Endothelial cell of umbilical vein (primary cell): ENCODE results near the gene CHKB. TPM values are rescaled to one million over a fixed set of nuclear protein-coding genes. Genes with fewer than 3 reads are reported as not detected.

Source experiments
- BruUV-seq: library from RNA; stranded (reverse); fragments of 400-500 nt; replicated peaks from 2 replicates; lab custom pipeline; 2021; lab: Mats Ljungman, UMichigan
- CTCF ChIA-PET: fragments of 300-600, 350-600 bp; sonication (Branson Sonifier 250); formaldehyde crosslinking; loops from one replicate; lab custom pipeline; 2021; ENCODE audit warnings: antibody characterized with exemption, inconsistent platforms; lab: Charles Lee
- POLR2A ChIA-PET: fragments of 300-600, 350-600 bp; sonication (Branson Sonifier 250); formaldehyde crosslinking; loops from one replicate; lab custom pipeline; 2021; ENCODE audit warnings: antibody characterized with exemption, inconsistent platforms; lab: Charles Lee
- DNase-seq: peaks from one replicate; pipeline ENCODE4 v3.0.0-alpha.2; 2011; ENCODE audit warnings: low read depth, low spot score
- FAIRE-seq: peaks from 2 replicates; lab custom pipeline; 2011; peaks lifted over from hg19 to GRCh38; lab: Jason Lieb, UNC
- H2AFZ ChIP-seq: 2 replicates; pipeline ENCODE4 v1.6.0; 2012; ENCODE audit warnings: low read depth, low read length, control low read depth, inconsistent platforms
- H3K27ac ChIP-seq: 2 replicates; pipeline ENCODE4 v1.5.1; 2011; ENCODE audit warnings: low read depth, mild to moderate bottlenecking, control low read depth, low read length, moderate library complexity; ENCODE audit not compliant: insufficient read depth
- H3K27me3 ChIP-seq, 2 experiments: 2 replicates each; pipeline versions ENCODE4 v1.6.0 to v1.6.1; 2011; ENCODE audit warnings: low read length in 2 of 2, mixed read lengths in 1 of 2; ENCODE audit not compliant: control insufficient read depth in 2 of 2, insufficient read depth in 2 of 2
- H3K36me3 ChIP-seq, 2 experiments: 2 replicates in 1 of 2; 3 replicates in 1 of 2; pipeline ENCODE4 v1.5.1; 2011; ENCODE audit warnings: low read length in 2 of 2, mild to moderate bottlenecking in 1 of 2, moderate library complexity in 1 of 2; ENCODE audit not compliant: control insufficient read depth in 2 of 2, insufficient read depth in 2 of 2; ENCODE audit errors: extremely low read depth in 1 of 2
- H3K4me1 ChIP-seq: 3 replicates; pipeline ENCODE4 v1.5.1; 2011; ENCODE audit warnings: mild to moderate bottlenecking, low read length; ENCODE audit not compliant: control insufficient read depth, insufficient read depth; ENCODE audit errors: extremely low read depth
- H3K4me2 ChIP-seq: 2 replicates; pipeline ENCODE4 v1.6.1; 2011; ENCODE audit warnings: low read length, control low read depth, mixed read lengths; ENCODE audit not compliant: insufficient read depth
- H3K4me3 ChIP-seq, 3 experiments: fragments of 200-600 bp in 1 of 3; sonication (generic), shearing (Covaris generic) in 1 of 3; replicated peaks in 1 of 3; 2 replicates each; pipeline ENCODE4 v1.5.1; 2011 to 2016; ENCODE audit warnings: control low read depth in 3 of 3, low read length in 3 of 3, mild to moderate bottlenecking in 2 of 3, inconsistent platforms in 1 of 3, low read depth in 1 of 3, moderate library complexity in 1 of 3; ENCODE audit not compliant: insufficient read depth in 1 of 3
- H3K79me2 ChIP-seq: 2 replicates; pipeline ENCODE4 v1.6.0; 2012; ENCODE audit warnings: low read length, inconsistent platforms; ENCODE audit not compliant: control insufficient read depth, insufficient read depth
- H3K9ac ChIP-seq: replicated peaks from 2 replicates; pipeline ENCODE3; 2011; ENCODE audit warnings: low read length, control low read depth; ENCODE audit not compliant: insufficient read depth; ENCODE audit errors: extremely low read depth
- H3K9me1 ChIP-seq: replicated peaks from 3 replicates; pipeline ENCODE4 v1.6.0; 2011; ENCODE audit warnings: mild to moderate bottlenecking, low read length; ENCODE audit not compliant: control insufficient read depth, insufficient read depth; ENCODE audit errors: extremely low read depth
- H3K9me3 ChIP-seq: replicated peaks from 2 replicates; pipeline ENCODE4 v1.5.1; 2012; ENCODE audit warnings: low read length, inconsistent platforms; ENCODE audit not compliant: control insufficient read depth, insufficient read depth
- H4K20me1 ChIP-seq: replicated peaks from 2 replicates; pipeline ENCODE3; 2011; ENCODE audit warnings: mild to moderate bottlenecking, low read length; ENCODE audit not compliant: control insufficient read depth, insufficient read depth; ENCODE audit errors: extremely low read depth
- CTCF ChIP-seq, 2 donors: IDR thresholded peaks; 1 replicate in 1 of 2; 2 replicates in 1 of 2; pipeline ENCODE4 v1.5.1; 2011; ENCODE audit warnings: low read length in 2 of 2, mild to moderate bottlenecking in 2 of 2, moderate library complexity in 2 of 2, control low read depth in 1 of 2, inconsistent platforms in 1 of 2, low read depth in 1 of 2; ENCODE audit not compliant: insufficient read depth in 1 of 2; ENCODE audit errors: extremely low read depth in 1 of 2
- EZH2 ChIP-seq: IDR thresholded peaks from 2 replicates; pipeline ENCODE4 v1.6.1; 2012; ENCODE audit warnings: borderline replicate concordance, low read depth, mild to moderate bottlenecking, moderate library complexity, low read length, inconsistent platforms; ENCODE audit not compliant: severe bottlenecking
- GATA2 ChIP-seq: IDR thresholded peaks from 2 replicates; pipeline ENCODE4 v1.7.0; 2011; ENCODE audit warnings: low read depth, mild to moderate bottlenecking, moderate library complexity, mixed read lengths, low read length; ENCODE audit not compliant: insufficient read length, insufficient read depth
- JUN ChIP-seq: IDR thresholded peaks from 2 replicates; pipeline ENCODE4 v1.6.1; 2011; ENCODE audit warnings: borderline replicate concordance, low read depth; ENCODE audit not compliant: insufficient read length, insufficient read depth
- POLR2A ChIP-seq: IDR thresholded peaks from 2 replicates; pipeline ENCODE4 v1.6.1; 2012; ENCODE audit warnings: low read depth, mild to moderate bottlenecking, control low read depth, low read length
- POLR2AphosphoS5 ChIP-seq: IDR thresholded peaks from 2 replicates; pipeline ENCODE4 v1.6.1; 2012; ENCODE audit warnings: low read depth, mild to moderate bottlenecking, control low read depth, low read length, moderate library complexity; ENCODE audit not compliant: insufficient read depth
- dilution Hi-C: fragments of 300-500 bp; cut with MboI; formaldehyde crosslinking; loops from one replicate; pipeline ENCODE4 v1.15.0; 2019; ENCODE audit warnings: low sequenced_read_pairs; ENCODE audit not compliant: extremely low pct_ligation_motif_present
- intact Hi-C: fragments of 100-400 bp; cut with micrococcal nuclease; formaldehyde crosslinking; loops from one replicate; pipeline ENCODE4 v1.10.0; 2022
- polyA plus RNA-seq, 4 experiments: library from polyadenylated mRNA; depleted of rRNA in 3 of 4; stranded (reverse) in 3 of 4; unstranded in 1 of 4; fragments of >200 nt; gene quantifications; 2 replicates each; pipeline versions ENCODE4 v1.2.1 to v1.2.3, GENCODE V29; 2011 to 2012; ENCODE audit warnings: missing spikeins in 1 of 4
- total RNA-seq: library from RNA; stranded (reverse); gene quantifications from 2 replicates; pipeline ENCODE4 v1.2.3, GENCODE V29; 2021
- TF ChIP-seq, protein P1 (sequence below): IDR thresholded peaks from 2 replicates; pipeline ENCODE4 v1.6.1; 2011; ENCODE audit not compliant: insufficient read depth, insufficient read length

CHKB gene
- total and polyA plus RNA-seq, 2 donors (not counting 3 experiments of a cell fraction or from before 2014, with no cell fraction given): 62.4 to 70.6 TPM

GRCh38 chr22:50569896-50570535, 12.6 kb downstream of the CHKB start:
- Histone ChIP-seq H3K9ac (no peak overlapping the region), H3K27me3 (no peaks in the 10 kb centered on the region), H3K27ac (no peak overlapping the region), H3K4me2 (no peak overlapping the region), H2AFZ (no peak overlapping the region), H3K79me2 (no peaks in the 10 kb centered on the region), H3K36me3 (no peaks in the 10 kb centered on the region), H4K20me1 (no peaks in the 10 kb centered on the region), H3K9me3 (no peaks in the 10 kb centered on the region), H3K9me1 (no peaks in the 10 kb centered on the region), H3K4me1 (no peaks in the 10 kb centered on the region), H3K4me3 (no peak overlapping the region)
- dilution Hi-C loops: no loop called here
- DNase-seq (no peak), FAIRE-seq (no peak)
- ChIA-PET CTCF (interaction anchor here (1.8 kb wide), 1 partner anchor 9 kb away, joined by 5 read pairs; no protein-coding TSS in a partner anchor), POLR2A (no interaction called here)
- no TSS peak for BruUV-seq
- TF ChIP-seq EZH2: no peak
- TF ChIP-seq POLR2A: no peak
- TF ChIP-seq, protein P1, sequence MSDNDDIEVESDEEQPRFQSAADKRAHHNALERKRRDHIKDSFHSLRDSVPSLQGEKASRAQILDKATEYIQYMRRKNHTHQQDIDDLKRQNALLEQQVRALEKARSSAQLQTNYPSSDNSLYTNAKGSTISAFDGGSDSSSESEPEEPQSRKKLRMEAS: no peak
- no peak for TF ChIP-seq JUN
- no peak for TF ChIP-seq POLR2AphosphoS5
- TF ChIP-seq GATA2: no peak
- no peak for TF ChIP-seq CTCF (IDR thresholded peaks at IDR 0.05; ENCODE audit: extremely low read depth in 1 of 2, insufficient read depth in 1 of 2, low read depth in 1 of 2, low read length in 2 of 2)
- intact Hi-C loops: no loop called here
